ENCODE data around the gene HSDL1. TPM values are rescaled to one million over a fixed set of nuclear protein-coding genes. Genes with fewer than 3 reads are reported as not detected.

HSDL1 gene
- total RNA-seq, 1 experiment from 2014 or later: 35.8 TPM

GRCh38 chr16:84181144-84181915 lies 36.4 kb upstream of the HSDL1 start:
- intact Hi-C loops (cut with micrococcal nuclease): loop anchor here (10.0 kb wide), 1 partner anchor 303 kb away; no protein-coding TSS in a partner anchor
- ChIA-PET CTCF (no interaction called here), POLR2A (no interaction called here), RAD21 (ENCODE audit: low non-redundant PET in 1 of 2, low total read pairs in 2 of 2, uncharacterized antibody in 2 of 2, unreplicated experiment in 2 of 2) (no interaction called here)
- peaks cover 33 to 54% of the 10 kb centered on the region in 2 experiments; a peak in 3 of 4 replicates for H3K36me3 ChIP-seq (ENCODE audit: control insufficient read depth in 1 of 2, insufficient read depth in 2 of 2, low read length in 2 of 2)
- DNase-seq (ENCODE audit: low read depth, low spot score): no peak
- TF ChIP-seq JUND (IDR thresholded peaks at IDR 0.05): no peak
- TF ChIP-seq POLR2A (IDR thresholded peaks at IDR 0.05; ENCODE audit: borderline replicate concordance, extremely low read depth, insufficient read depth, insufficient read length): no peak
- no peak for TF ChIP-seq FOSL1 (IDR thresholded peaks at IDR 0.05; ENCODE audit: low read depth)
- no peak for TF ChIP-seq SP1 (IDR thresholded peaks at IDR 0.05; ENCODE audit: low read depth)
- no peak for TF ChIP-seq EZH2phosphoT487 (IDR thresholded peaks at IDR 0.05; ENCODE audit: borderline replicate concordance)
- no peak for TF ChIP-seq YY1 (IDR thresholded peaks at IDR 0.05; ENCODE audit: extremely low read depth, insufficient replicate concordance, low read depth, low read length)
- TF ChIP-seq ZNF274 (IDR thresholded peaks at IDR 0.05; ENCODE audit: low read depth, low read length): no peak
- no peak for TF ChIP-seq SIN3A (IDR thresholded peaks at IDR 0.05; ENCODE audit: low read depth)
- no peak for TF ChIP-seq POLR2AphosphoS5 (IDR thresholded peaks at IDR 0.05; ENCODE audit: low read depth, low read length)
- TF ChIP-seq RAD21 (IDR thresholded peaks at IDR 0.05; ENCODE audit: low read depth): no peak
- no peak for TF ChIP-seq CTCF (IDR thresholded peaks at IDR 0.05 in 2 of 3, conservative IDR thresholded peaks at IDR 0.05 in 1 of 3; ENCODE audit: borderline replicate concordance in 1 of 3, insufficient read depth in 1 of 3, low read depth in 2 of 3, low read length in 2 of 3)
- H3K79me2 ChIP-seq (ENCODE audit: insufficient read depth, low read length): peaks cover 41% of the 10 kb centered on the region
- no peak overlapping the region for H3K4me3 ChIP-seq (replicated peaks in 1 of 2; ENCODE audit: low read depth in 1 of 2, low read length in 2 of 2)
- H2AFZ ChIP-seq (ENCODE audit: low read depth, low read length, poor library complexity, severe bottlenecking): no peak overlapping the region
- H3K9ac ChIP-seq (ENCODE audit: low read length): no peak overlapping the region
- no peak overlapping the region for H3K27ac ChIP-seq (ENCODE audit: low read depth, low read length)
- BruUV-seq (replicated peaks): no TSS peak
- H3K9me3 ChIP-seq (ENCODE audit: control insufficient read depth in 1 of 2, insufficient read depth in 1 of 2, low read depth in 1 of 2, low read length in 2 of 2): no peaks in the 10 kb centered on the region
- no peaks in the 10 kb centered on the region for H3K9me2 ChIP-seq (ENCODE audit: insufficient read depth)
- H3K27me3 ChIP-seq (ENCODE audit: insufficient read depth, low read length): no peaks in the 10 kb centered on the region
- H3K4me1 ChIP-seq (ENCODE audit: control insufficient read depth in 1 of 2, insufficient read depth in 2 of 2, low read length in 2 of 2): peaks cover 9 to 29% of the 10 kb centered on the region in 2 experiments; a peak in 3 of 4 replicates
- no peak overlapping the region for H3K4me2 ChIP-seq (ENCODE audit: low read length)
- no peak for ATAC-seq
- no peaks in the 10 kb centered on the region for H4K20me1 ChIP-seq (ENCODE audit: insufficient read depth)

Data from HCT116 (cell line).